Sigmoid colon (tissue), 4 donors: Measurements from ENCODE around the gene CTSE.

Source experiments
- CTCF ChIP-seq, 4 experiments: fragments of 450-650 bp in 3 of 4; fragments of 200-600 bp in 1 of 4; IDR thresholded peaks; one replicate each; pipeline ENCODE4 v1.5.1; 2016 to 2019; ENCODE audit warnings: antibody characterized with exemption in 4 of 4, mild to moderate bottlenecking in 3 of 4, moderate library complexity in 2 of 4
- EP300 ChIP-seq, 4 donors: sonication (generic); formaldehyde crosslinking; IDR thresholded peaks; one replicate each; pipeline ENCODE4 v1.6.1; 2017; ENCODE audit warnings: antibody characterized with exemption in 4 of 4
- POLR2A ChIP-seq, 2 donors: fragments of 450-650 bp; IDR thresholded peaks; one replicate each; pipeline ENCODE4 v1.6.1; 2016; ENCODE audit warnings: antibody characterized with exemption in 2 of 2, mild to moderate bottlenecking in 2 of 2, moderate library complexity in 2 of 2
- POLR2AphosphoS5 ChIP-seq, 4 donors: sonication (generic); formaldehyde crosslinking; IDR thresholded peaks; one replicate each; pipeline ENCODE4 v1.6.1; 2017; ENCODE audit warnings: antibody characterized with exemption in 4 of 4

GRCh38 chr1:206022766-206023165 is 929 bp downstream of the CTSE start:
- no peak for TF ChIP-seq CTCF (IDR thresholded peaks at IDR 0.05)
- TF ChIP-seq POLR2A (IDR thresholded peaks at IDR 0.05) = no peak
- TF ChIP-seq EP300 (IDR thresholded peaks at IDR 0.05) = no peak
- no peak for TF ChIP-seq POLR2AphosphoS5 (IDR thresholded peaks at IDR 0.05)
